HUES48 (cell line): ENCODE data around the gene RASL10B.

ENCODE experiments used
- H3K27ac ChIP-seq: one replicate; pipeline ENCODE4 v1.7.0; 2013; ENCODE audit warnings: low read depth, low read length, inconsistent platforms
- H3K27me3 ChIP-seq: 2 replicates; pipeline ENCODE4 v1.6.1; 2013; ENCODE audit warnings: mild to moderate bottlenecking, low read length; ENCODE audit not compliant: control insufficient read depth, insufficient read depth
- H3K36me3 ChIP-seq: 2 replicates; pipeline ENCODE4 v1.6.1; 2013; ENCODE audit warnings: low read length; ENCODE audit not compliant: control insufficient read depth, insufficient read depth
- H3K4me1 ChIP-seq: 2 replicates; pipeline ENCODE4 v1.6.1; 2013; ENCODE audit warnings: mild to moderate bottlenecking, low read length; ENCODE audit not compliant: control insufficient read depth, insufficient read depth
- H3K4me3 ChIP-seq: 2 replicates; pipeline ENCODE4 v1.5.1; 2013; ENCODE audit warnings: mild to moderate bottlenecking, low read depth, low read length
- H3K9ac ChIP-seq: 2 replicates; pipeline ENCODE4 v1.6.1; 2013; ENCODE audit warnings: mild to moderate bottlenecking, low read depth, low read length, moderate library complexity
- H3K9me3 ChIP-seq: 2 replicates; pipeline ENCODE4 v1.6.1; 2013; ENCODE audit warnings: low read length; ENCODE audit not compliant: control insufficient read depth, insufficient read depth

RASL10B gene

GRCh38 chr17:35766489-35766877 is 35.0 kb downstream of the RASL10B start:
- H3K36me3 ChIP-seq: no peaks in the 10 kb centered on the region
- no peak overlapping the region for H3K9ac ChIP-seq
- no peak overlapping the region for H3K27ac ChIP-seq
- peaks cover 11% of the 10 kb centered on the region for H3K27me3 ChIP-seq
- H3K9me3 ChIP-seq: no peaks in the 10 kb centered on the region
- no peak overlapping the region for H3K4me3 ChIP-seq
- no peaks in the 10 kb centered on the region for H3K4me1 ChIP-seq

- no peaks in the 10 kb centered on the region for H3K4me1 ChIP-seq
These were observed 35.6 kb downstream of the RASL10B start for GRCh38 chr17:35766903-35767510.

GRCh38 chr17:35768797-35769196 is 37.4 kb downstream of the RASL10B start:
- H3K36me3 ChIP-seq: no peaks in the 10 kb centered on the region
- H3K9ac ChIP-seq: no peak overlapping the region
- H3K27ac ChIP-seq: no peak overlapping the region
- no peak overlapping the region for H3K4me3 ChIP-seq
- peaks cover 11% of the 10 kb centered on the region for H3K27me3 ChIP-seq
- no peaks in the 10 kb centered on the region; the same call in 1 of the 2 replicates for H3K4me1 ChIP-seq
- H3K9me3 ChIP-seq: no peaks in the 10 kb centered on the region

More at GRCh38 chr17:35766903-35767510, 35.6 kb downstream of the RASL10B start:
- no peaks in the 10 kb centered on the region for H3K9me3 ChIP-seq
- peaks cover 11% of the 10 kb centered on the region for H3K27me3 ChIP-seq
- no peaks in the 10 kb centered on the region for H3K36me3 ChIP-seq
- H3K9ac ChIP-seq: no peak overlapping the region
- no peak overlapping the region for H3K27ac ChIP-seq
- no peak overlapping the region for H3K4me3 ChIP-seq

GRCh38 chr17:35769895-35770486 is 38.6 kb downstream of the RASL10B start:
- Histone ChIP-seq H3K4me1 (peaks cover 8% of the 10 kb centered on the region), H3K4me3 (no peak overlapping the region), H3K36me3 (no peaks in the 10 kb centered on the region), H3K9me3 (no peaks in the 10 kb centered on the region), H3K27ac (no peak overlapping the region), H3K9ac (no peak overlapping the region), H3K27me3 (peaks cover 9% of the 10 kb centered on the region)

- no peak overlapping the region for H3K9ac ChIP-seq
- no peak overlapping the region for H3K27ac ChIP-seq
- H3K4me3 ChIP-seq: no peak overlapping the region
- H3K27me3 ChIP-seq: 0 out of 2 replicates have a peak, but pooled peaks cover 3% of the 10 kb centered on the region
- H3K4me1 ChIP-seq: peaks cover 8% of the 10 kb centered on the region
- no peaks in the 10 kb centered on the region for H3K36me3 ChIP-seq
- no peaks in the 10 kb centered on the region for H3K9me3 ChIP-seq
These were observed 41.7 kb downstream of the RASL10B start for GRCh38 chr17:35773129-35773528.

- Histone ChIP-seq H3K27ac (no peak overlapping the region), H3K36me3 (no peaks in the 10 kb centered on the region), H3K9me3 (no peaks in the 10 kb centered on the region), H3K27me3 (0 out of 2 replicates have a peak, but pooled peaks cover 3% of the 10 kb centered on the region), H3K9ac (no peak overlapping the region), H3K4me3 (no peak overlapping the region), H3K4me1 (peaks cover 8% of the 10 kb centered on the region)
These were observed 42.4 kb downstream of the RASL10B start for GRCh38 chr17:35773679-35774425.

- H3K36me3 ChIP-seq: no peaks in the 10 kb centered on the region
- no peak overlapping the region for H3K9ac ChIP-seq
- H3K9me3 ChIP-seq: no peaks in the 10 kb centered on the region
- no peak overlapping the region for H3K27ac ChIP-seq
- peaks cover 8% of the 10 kb centered on the region for H3K4me1 ChIP-seq
- no peaks in the 10 kb centered on the region for H3K27me3 ChIP-seq
- no peak overlapping the region for H3K4me3 ChIP-seq
These were observed 43.1 kb downstream of the RASL10B start for GRCh38 chr17:35774499-35774898.

GRCh38 chr17:35775039-35775438 is 43.6 kb downstream of the RASL10B start:
- no peaks in the 10 kb centered on the region for H3K36me3 ChIP-seq
- H3K9me3 ChIP-seq: no peaks in the 10 kb centered on the region
- no peak overlapping the region for H3K27ac ChIP-seq

GRCh38 chr17:35775583-35775982 is 44.1 kb downstream of the RASL10B start:
- Histone ChIP-seq H3K4me1 (peaks cover 8% of the 10 kb centered on the region), H3K27ac (no peak overlapping the region), H3K9ac (no peak overlapping the region), H3K36me3 (no peaks in the 10 kb centered on the region), H3K4me3 (no peak overlapping the region), H3K27me3 (no peaks in the 10 kb centered on the region), H3K9me3 (no peaks in the 10 kb centered on the region)

More at GRCh38 chr17:35775039-35775438, 43.6 kb downstream of the RASL10B start:
- Histone ChIP-seq H3K4me1 (peaks cover 8% of the 10 kb centered on the region), H3K4me3 (no peak overlapping the region), H3K9ac (no peak overlapping the region), H3K27me3 (no peaks in the 10 kb centered on the region)

GRCh38 chr17:35778641-35779196 is 47.3 kb downstream of the RASL10B start:
- no peak overlapping the region for H3K9ac ChIP-seq
- peaks cover 8% of the 10 kb centered on the region for H3K4me1 ChIP-seq
- H3K27ac ChIP-seq: no peak overlapping the region
- H3K36me3 ChIP-seq: no peaks in the 10 kb centered on the region
- no peak overlapping the region for H3K4me3 ChIP-seq
- no peaks in the 10 kb centered on the region for H3K9me3 ChIP-seq
- no peaks in the 10 kb centered on the region for H3K27me3 ChIP-seq

GRCh38 chr17:35780950-35781349 is 49.5 kb downstream of the RASL10B start:
- no peak overlapping the region for H3K4me3 ChIP-seq
- H3K4me1 ChIP-seq: no peaks in the 10 kb centered on the region
- no peaks in the 10 kb centered on the region for H3K27me3 ChIP-seq
- H3K36me3 ChIP-seq: no peaks in the 10 kb centered on the region
- no peak overlapping the region for H3K27ac ChIP-seq
- no peak overlapping the region for H3K9ac ChIP-seq
- H3K9me3 ChIP-seq: no peaks in the 10 kb centered on the region
